ENCODE results near the gene KHDRBS2. TPM values are rescaled to one million over a fixed set of nuclear protein-coding genes. Genes with fewer than 3 reads are reported as not detected.

The KHDRBS2 gene
- total and polyA plus RNA-seq, 2 of the 4 experiments (the other 2 are of a cell fraction) = not detected

DNA sequence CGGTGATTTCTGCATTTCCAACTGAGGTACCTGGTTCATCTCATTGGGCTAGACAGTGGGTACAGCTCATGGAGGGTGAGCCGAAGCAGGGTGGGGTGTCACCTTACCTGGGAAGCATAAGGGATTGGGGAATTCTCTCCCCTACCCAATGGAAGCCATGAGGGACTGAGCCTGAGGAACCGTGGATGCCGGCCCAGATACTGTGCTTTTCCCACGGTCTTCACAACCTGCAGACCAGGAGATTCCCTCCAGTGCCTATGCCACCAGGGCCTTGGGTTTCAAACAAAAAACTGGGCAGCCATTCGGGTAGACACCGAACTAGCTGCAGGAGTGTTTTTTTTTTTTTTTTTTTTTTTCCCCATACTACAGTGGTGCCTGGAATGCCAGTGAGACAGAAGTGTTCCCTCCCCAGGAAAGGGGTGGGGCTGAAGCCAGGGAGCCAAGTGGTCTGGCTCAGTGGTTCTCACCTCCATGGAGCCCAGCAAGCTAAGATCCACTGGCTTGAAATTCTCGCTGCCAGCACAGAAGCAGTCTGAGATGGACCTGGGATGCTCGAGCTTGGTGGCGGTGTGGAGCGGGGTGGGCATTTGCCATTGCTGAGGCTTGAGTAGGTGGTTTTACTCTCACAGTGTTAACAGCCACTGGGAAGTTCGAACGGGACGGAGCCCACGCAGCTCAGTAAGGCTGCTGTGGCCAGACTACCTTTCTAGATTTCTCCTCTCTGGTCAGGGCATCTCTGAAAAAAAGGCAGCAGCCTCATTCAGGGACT is 416.2 kb downstream of the KHDRBS2 start:
- no peaks in the 10 kb centered on the region for H3K27me3 ChIP-seq (ENCODE audit: control insufficient read depth, insufficient read depth, low read length)
- no TSS peak for BruUV-seq (replicated peaks)
- H2BK20ac ChIP-seq (ENCODE audit: low read depth, low read length) = no peak overlapping the region
- dilution Hi-C loops (cut with HindIII; ENCODE audit: low sequenced_read_pairs, unreplicated experiment) (no loop called here), intact Hi-C loops (cut with micrococcal nuclease) (no loop called here), in situ Hi-C loops (cut with MboI; ENCODE audit: low sequenced_read_pairs) (no loop called here)
- H2AK9ac ChIP-seq (replicated peaks; ENCODE audit: low read depth, low read length, poor library complexity) = no peak overlapping the region
- H3K36me3 ChIP-seq (ENCODE audit: control insufficient read depth, insufficient read depth, low read length) = no peaks in the 10 kb centered on the region
- no peak overlapping the region for H3K4me2 ChIP-seq (ENCODE audit: low read depth, low read length)
- no peak overlapping the region for H3K9ac ChIP-seq (ENCODE audit: low read depth, low read length)
- H3K14ac ChIP-seq (replicated peaks; ENCODE audit: low read depth, low read length) = no peak overlapping the region
- no peak overlapping the region for H2AFZ ChIP-seq (replicated peaks; ENCODE audit: low read length, poor library complexity)
- POLR2A ChIA-PET (ENCODE audit: unreplicated experiment) = no interaction called here
- no peak overlapping the region for H2BK5ac ChIP-seq (ENCODE audit: low read depth, low read length, poor library complexity, severe bottlenecking)
- no peak overlapping the region for H4K8ac ChIP-seq (ENCODE audit: low read depth in 2 of 2, low read length in 2 of 2)
- TF ChIP-seq RCOR1 (IDR thresholded peaks at IDR 0.05; ENCODE audit: insufficient replicate concordance, low read length) (no peak), RFX5 (IDR thresholded peaks at IDR 0.05; ENCODE audit: low read depth, low read length) (no peak), SMC3 (IDR thresholded peaks at IDR 0.05; ENCODE audit: low read depth, low read length) (no peak), CHD1 (IDR thresholded peaks at IDR 0.05; ENCODE audit: low read depth, low read length) (no peak), NFE2L2 (IDR thresholded peaks at IDR 0.05; ENCODE audit: low read depth, low read length) (no peak), MAZ (IDR thresholded peaks at IDR 0.05; ENCODE audit: borderline replicate concordance, low read depth, low read length) (no peak), BHLHE40 (IDR thresholded peaks at IDR 0.05; ENCODE audit: low read depth, low read length) (no peak), RAD21 (IDR thresholded peaks at IDR 0.05; ENCODE audit: low read length) (no peak), CEBPB (IDR thresholded peaks at IDR 0.05; ENCODE audit: low read depth, low read length) (no peak), FOS (IDR thresholded peaks at IDR 0.05; ENCODE audit: low read depth, low read length) (no peak), MAFK (IDR thresholded peaks at IDR 0.05; ENCODE audit: low read depth, low read length) (no peak)
- TF ChIP-seq, protein P1, sequence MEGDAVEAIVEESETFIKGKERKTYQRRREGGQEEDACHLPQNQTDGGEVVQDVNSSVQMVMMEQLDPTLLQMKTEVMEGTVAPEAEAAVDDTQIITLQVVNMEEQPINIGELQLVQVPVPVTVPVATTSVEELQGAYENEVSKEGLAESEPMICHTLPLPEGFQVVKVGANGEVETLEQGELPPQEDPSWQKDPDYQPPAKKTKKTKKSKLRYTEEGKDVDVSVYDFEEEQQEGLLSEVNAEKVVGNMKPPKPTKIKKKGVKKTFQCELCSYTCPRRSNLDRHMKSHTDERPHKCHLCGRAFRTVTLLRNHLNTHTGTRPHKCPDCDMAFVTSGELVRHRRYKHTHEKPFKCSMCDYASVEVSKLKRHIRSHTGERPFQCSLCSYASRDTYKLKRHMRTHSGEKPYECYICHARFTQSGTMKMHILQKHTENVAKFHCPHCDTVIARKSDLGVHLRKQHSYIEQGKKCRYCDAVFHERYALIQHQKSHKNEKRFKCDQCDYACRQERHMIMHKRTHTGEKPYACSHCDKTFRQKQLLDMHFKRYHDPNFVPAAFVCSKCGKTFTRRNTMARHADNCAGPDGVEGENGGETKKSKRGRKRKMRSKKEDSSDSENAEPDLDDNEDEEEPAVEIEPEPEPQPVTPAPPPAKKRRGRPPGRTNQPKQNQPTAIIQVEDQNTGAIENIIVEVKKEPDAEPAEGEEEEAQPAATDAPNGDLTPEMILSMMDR (conservative IDR thresholded peaks at IDR 0.05; ENCODE audit: low read depth, low read length) = no peak
- TF ChIP-seq, protein P2, sequence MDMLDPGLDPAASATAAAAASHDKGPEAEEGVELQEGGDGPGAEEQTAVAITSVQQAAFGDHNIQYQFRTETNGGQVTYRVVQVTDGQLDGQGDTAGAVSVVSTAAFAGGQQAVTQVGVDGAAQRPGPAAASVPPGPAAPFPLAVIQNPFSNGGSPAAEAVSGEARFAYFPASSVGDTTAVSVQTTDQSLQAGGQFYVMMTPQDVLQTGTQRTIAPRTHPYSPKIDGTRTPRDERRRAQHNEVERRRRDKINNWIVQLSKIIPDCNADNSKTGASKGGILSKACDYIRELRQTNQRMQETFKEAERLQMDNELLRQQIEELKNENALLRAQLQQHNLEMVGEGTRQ (IDR thresholded peaks at IDR 0.05; ENCODE audit: low read depth, low read length) = no peak
- TF ChIP-seq, protein P3, sequence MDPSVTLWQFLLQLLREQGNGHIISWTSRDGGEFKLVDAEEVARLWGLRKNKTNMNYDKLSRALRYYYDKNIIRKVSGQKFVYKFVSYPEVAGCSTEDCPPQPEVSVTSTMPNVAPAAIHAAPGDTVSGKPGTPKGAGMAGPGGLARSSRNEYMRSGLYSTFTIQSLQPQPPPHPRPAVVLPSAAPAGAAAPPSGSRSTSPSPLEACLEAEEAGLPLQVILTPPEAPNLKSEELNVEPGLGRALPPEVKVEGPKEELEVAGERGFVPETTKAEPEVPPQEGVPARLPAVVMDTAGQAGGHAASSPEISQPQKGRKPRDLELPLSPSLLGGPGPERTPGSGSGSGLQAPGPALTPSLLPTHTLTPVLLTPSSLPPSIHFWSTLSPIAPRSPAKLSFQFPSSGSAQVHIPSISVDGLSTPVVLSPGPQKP (IDR thresholded peaks at IDR 0.05; ENCODE audit: borderline replicate concordance, low read depth, low read length) = no peak
- no peaks in the 10 kb centered on the region for H3K79me1 ChIP-seq (ENCODE audit: low read depth in 1 of 2, low read length in 2 of 2)
- peaks cover 20% of the 10 kb centered on the region for H3K9me3 ChIP-seq (ENCODE audit: control insufficient read depth, insufficient read depth, low read length)
- no peaks in the 10 kb centered on the region for H3K4me1 ChIP-seq (ENCODE audit: control insufficient read depth, insufficient read depth, low read length)
- no peaks in the 10 kb centered on the region for H3K9me1 ChIP-seq (ENCODE audit: insufficient read depth, low read length)
- no peak overlapping the region for H2BK15ac ChIP-seq (ENCODE audit: low read depth, low read length)
- no peak overlapping the region for H4K5ac ChIP-seq (ENCODE audit: low read depth, low read length)
- DNase-seq (no peak), ATAC-seq (ENCODE audit: low read depth) (no peak)
- H4K91ac ChIP-seq (ENCODE audit: insufficient read depth, low read depth, low read length) = no peak overlapping the region
- H4K20me1 ChIP-seq (ENCODE audit: insufficient read depth, low read length) = no peaks in the 10 kb centered on the region
- H2AK5ac ChIP-seq (ENCODE audit: low read depth, low read length) = no peak overlapping the region
- no CpG with 5 or more reads among the region's 15 CpGs for WGBS, 2 experiments (ENCODE audit: extremely low coverage in 2 of 2, insufficient read length in 1 of 2)
- no peak overlapping the region for H2BK120ac ChIP-seq (ENCODE audit: low read depth, low read length)
- no peak overlapping the region for H3K23ac ChIP-seq (ENCODE audit: low read depth, low read length)
- no peak overlapping the region for H3K4ac ChIP-seq (ENCODE audit: low read depth, low read length)
- no peak overlapping the region for H3K56ac ChIP-seq (ENCODE audit: extremely low read depth, insufficient read depth, low read length)
- no peak overlapping the region for H3K18ac ChIP-seq (ENCODE audit: low read depth, low read length)
- H3K4me3 ChIP-seq (ENCODE audit: insufficient read depth, low read depth, low read length) = no peak overlapping the region
- no peak overlapping the region for H3K27ac ChIP-seq (ENCODE audit: insufficient read depth, low read length)
- CTCF ChIA-PET = no interaction called here

Data from IMR-90 (cell line).